ENCODE data around the gene JUP. TPM values are rescaled to one million over a fixed set of nuclear protein-coding genes. Genes with fewer than 3 reads are reported as not detected.
"Not testable (repeated sequence)": the region's sequence is repeated elsewhere in the genome, so short reads cannot be mapped to it uniquely, and the experiment has no call there.

The JUP gene
- total RNA-seq, 1 experiment from 2014 or later = 0.50 TPM

DNA sequence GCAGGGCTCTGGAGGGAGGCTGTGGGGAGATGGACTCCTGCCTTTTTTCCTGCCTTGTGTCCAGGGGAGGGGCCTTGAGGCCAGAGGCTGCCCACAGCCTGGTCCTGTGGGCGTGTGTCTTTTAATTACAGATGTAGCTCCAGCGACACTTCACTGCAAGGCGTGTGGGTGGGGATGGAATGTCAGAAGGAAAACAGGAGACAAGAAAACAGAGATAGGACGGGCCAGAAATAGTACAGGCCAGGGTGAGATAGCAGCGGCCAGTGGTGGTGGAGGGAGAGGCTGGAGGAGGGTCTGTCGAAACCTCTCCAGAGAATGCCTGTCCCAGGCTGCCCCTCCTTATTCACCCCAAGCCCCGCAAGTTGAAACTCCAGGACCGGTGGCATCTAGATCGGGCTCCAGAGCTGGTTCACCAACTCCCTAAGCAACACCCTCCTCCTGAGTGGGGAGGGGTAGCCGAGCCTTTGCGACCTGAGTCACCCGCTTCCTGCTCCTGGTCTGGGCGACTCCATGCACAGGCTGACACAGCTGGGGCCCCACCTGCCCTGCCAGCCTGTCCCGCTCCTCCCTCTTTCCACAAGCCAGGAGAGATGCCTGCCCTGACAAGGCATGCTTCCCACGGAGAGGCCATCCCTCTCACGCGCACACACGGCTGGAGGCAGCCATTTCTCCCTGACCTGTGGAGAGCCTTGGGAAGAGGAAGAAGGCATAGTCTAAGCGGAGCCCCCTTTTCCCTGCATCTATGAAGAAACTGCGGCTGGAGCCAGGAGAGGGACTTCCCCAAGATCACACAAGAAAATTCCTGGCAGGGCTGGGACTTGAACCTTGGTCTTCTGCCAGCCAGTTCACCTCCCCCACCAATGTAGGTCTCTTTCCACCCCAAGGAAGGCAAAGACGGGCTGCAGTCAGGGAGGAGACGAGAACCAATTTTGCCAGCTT, 6.6 kb upstream of the JUP start:
- DNase-seq (ENCODE audit: low read depth, low spot score) = no peak
- in situ Hi-C loops (cut with HindIII; ENCODE audit: low pct_unique_long_range_greater_than_20kb, low sequenced_read_pairs) = no loop called here

DNA sequence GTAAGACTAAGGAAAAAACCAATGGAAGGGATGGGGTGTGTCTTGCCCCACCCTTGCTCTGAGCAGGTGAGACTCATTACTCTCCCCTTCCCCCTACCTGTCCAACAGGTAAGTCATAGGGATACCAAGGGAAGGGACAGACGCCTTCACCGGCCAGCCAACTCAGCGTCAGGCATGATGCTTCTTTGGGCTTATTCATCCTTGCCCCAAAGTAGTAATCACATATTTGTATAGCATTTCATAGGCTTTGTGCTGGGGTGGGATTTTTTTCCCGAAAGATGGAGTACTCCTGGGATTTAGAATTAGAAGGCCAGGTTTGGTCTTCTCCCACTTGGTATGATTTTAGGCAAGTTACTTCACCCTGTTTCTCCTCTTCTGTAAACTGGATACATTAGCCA, 509 bp upstream of the JUP start:
- in situ Hi-C loops (cut with HindIII; ENCODE audit: low pct_unique_long_range_greater_than_20kb, low sequenced_read_pairs) = no loop called here
- no peak for DNase-seq (ENCODE audit: low read depth, low spot score)

DNA sequence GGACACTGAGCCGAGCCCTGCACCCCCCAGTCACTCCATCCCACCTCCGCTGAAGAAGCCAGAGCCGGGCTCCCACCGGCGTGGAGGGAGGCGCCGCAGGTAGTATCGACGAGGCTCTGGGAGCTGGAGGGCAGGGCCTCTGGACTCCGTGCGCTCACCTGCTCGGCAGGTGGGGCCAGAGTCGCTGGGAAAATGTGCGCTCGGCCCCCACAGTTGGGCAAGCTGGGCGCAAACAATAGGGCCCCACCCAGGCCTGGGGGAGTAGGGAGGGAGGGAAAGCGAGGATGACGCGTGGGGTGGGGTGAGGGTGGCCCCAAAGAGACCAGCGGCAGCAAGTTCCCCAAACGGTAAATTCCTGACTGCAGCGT, 668 bp downstream of the JUP start:
- DNase-seq (ENCODE audit: low read depth, low spot score) = no peak

DNA sequence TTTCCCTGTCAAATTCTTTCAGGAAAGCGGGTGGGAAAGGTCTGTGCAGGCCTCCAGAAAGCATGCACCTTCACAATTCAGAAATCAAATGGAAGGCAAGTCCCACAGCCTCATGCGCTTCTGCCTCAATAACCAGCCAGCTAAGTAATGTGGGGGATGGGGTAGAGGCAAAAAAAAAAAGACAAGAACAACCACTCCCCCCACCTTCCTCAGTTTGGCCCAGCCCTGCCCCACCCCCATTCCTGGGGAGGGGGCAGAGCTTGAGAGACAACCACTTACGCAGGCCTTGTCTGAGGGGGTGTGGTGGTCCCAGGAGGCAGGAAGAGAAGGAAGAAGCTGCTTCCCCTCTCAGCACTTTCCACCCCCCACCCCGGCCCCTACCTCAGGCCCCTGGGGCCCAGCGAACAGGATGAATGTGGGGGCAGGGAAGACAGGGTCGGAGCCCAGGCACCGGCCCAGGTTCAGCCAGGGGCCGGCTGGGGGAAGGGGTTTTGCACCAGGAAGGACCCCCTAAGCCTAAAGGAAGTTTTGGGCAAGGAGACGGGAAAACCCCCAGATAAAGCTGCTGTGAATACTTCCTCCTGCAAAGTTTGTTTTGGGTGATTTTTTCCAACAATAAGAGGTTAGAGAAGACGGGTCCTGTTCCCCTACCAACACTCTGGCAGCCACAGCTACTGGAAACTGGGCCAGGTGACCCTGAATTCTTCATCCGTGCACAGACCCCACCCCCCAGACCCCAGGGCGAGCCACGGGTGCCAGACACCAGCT, 1.2 kb downstream of the JUP start:
- in situ Hi-C loops (cut with HindIII; ENCODE audit: low pct_unique_long_range_greater_than_20kb, low sequenced_read_pairs) = no loop called here
- no peak for DNase-seq (ENCODE audit: low read depth, low spot score)

More for the DNA sequence above, 668 bp downstream of the JUP start:
- in situ Hi-C loops (cut with HindIII; ENCODE audit: low pct_unique_long_range_greater_than_20kb, low sequenced_read_pairs) = no loop called here

DNA sequence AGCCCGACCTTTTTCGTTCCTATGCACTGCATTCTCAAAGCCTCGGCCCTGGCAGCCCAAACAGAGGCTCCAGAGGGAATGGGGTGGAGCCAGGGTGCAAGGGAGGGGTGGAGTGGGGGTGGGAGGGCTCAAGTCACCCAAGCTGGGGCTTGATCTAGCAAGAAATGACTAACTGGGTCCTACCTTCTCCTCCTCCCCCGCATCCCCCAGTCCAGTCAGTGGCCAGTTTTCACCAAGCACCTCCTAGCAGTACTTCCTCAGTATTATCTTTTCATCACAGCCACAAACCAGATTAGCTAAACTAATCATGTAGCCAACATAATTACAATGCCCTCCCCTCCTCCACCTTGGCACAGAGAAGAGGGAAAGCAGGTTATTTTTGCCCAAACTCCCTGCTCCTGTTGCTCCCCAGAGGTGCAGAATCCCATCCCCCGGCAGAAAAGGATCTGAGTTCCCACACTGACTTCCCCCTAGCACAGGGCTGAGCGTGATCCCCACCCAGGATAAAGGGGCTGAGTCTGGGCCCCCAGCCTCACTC, 2.2 kb downstream of the JUP start:
- in situ Hi-C loops (cut with HindIII; ENCODE audit: low pct_unique_long_range_greater_than_20kb, low sequenced_read_pairs) = no loop called here
- DNase-seq (ENCODE audit: low read depth, low spot score) = no peak

DNA sequence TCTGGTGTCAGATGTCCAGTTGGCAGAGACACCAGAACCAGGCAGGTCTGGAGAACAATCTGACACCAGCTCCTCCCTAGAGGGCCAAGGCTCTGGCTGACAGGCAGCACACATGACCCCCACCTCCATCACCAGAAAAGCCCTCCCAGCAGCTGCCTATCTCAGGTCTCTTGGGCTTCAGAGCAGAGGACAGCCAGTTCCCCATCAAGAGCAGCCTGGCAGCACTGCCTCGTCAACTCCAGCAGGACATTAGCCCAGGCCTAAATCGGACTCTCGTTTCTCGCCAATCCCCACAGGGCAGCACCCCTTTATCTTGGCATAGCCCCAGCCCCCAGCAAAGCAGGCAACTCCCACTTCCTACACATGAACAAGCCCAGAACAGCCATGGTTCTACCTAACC, 4.4 kb downstream of the JUP start:
- no peak for DNase-seq (ENCODE audit: low read depth, low spot score)
- in situ Hi-C loops (cut with HindIII; ENCODE audit: low pct_unique_long_range_greater_than_20kb, low sequenced_read_pairs) = no loop called here

DNA sequence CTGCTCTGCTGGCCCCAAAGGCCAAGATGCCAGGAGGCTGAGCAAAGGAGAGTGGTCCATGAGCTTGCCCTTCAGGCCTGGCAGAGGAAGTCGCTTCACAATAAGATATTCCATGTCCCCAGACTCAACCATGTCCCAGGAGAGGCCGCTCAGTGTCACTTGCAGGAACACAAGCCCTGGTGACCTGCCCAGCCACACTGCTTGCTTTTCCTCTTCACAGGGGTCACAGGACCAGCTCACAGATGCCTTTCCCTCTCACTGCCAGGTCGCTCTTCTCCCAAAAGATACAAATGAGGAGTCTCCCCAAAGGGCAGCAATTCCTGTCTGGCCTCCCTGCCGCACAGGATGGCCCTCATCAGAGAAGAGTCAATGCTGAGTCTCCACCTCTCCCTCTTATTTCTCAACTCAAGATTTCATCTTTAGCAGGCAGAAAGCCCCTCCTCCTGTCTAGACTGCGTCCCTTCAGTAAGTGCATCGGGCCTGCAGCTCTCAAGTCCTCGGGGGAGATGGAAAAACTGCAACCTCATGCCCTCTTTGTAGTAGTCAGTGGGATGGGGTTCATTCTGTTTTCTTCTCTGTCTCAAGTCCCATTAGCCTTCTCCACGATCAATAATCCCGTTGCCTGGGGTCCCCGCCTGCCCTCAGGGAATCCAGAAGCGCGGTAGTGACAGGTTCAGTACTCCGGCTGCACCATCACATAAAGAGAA, 5.0 kb downstream of the JUP start:
- in situ Hi-C loops (cut with HindIII; ENCODE audit: low pct_unique_long_range_greater_than_20kb, low sequenced_read_pairs) = no loop called here
- no peak for DNase-seq (ENCODE audit: low read depth, low spot score)

DNA sequence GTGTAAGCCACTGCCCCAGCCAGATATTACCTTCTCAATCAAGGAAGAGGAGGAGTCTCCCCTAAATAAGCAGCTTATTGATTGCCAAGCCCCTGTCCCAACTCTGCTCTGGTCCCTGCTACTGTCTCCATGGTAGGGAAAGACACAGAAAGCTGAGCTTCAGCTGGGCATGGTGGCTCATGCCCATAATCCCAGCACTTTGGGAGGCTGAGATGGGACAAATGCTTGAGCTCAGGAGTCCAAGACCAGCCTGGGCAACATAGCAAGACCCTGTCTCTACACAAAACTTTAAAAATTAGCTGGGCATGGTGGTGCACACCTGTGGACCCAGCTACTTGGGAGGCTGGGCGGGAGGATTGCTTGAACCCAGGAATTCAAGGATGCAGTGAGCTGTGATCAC, 6.6 kb downstream of the JUP start:
- in situ Hi-C loops (cut with HindIII; ENCODE audit: low pct_unique_long_range_greater_than_20kb, low sequenced_read_pairs) = no loop called here
- no peak for DNase-seq (ENCODE audit: low read depth, low spot score)

DNA sequence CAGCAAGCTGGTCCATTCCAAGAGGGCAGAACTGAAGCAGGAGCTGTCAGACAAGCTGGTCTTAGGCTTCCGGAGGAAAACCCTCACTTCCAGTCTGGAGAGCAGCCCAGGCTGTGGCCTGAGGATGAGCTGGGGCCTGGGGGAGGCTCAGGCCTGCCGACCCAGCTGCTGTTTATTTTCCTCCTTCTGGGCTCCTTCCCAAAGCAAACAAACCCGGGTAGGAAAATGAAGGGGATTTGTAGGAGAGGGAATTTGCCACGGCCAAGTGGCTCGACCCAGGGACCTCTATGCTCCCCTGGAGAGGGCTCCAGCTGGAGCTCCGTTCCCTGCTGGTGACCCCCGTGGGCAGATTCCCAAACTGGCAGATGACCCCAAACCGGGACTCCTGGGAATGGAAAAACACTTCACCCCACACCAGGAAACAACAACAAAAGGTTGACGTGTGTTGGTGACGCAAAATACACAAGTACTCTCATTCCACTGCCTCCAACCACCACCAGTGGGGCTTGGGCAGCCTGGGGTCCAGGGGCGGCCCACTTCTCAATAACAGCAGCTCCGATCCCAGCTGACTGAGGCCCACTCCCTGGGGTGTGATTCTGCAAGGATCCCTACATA, 8.8 kb downstream of the JUP start:
- in situ Hi-C loops (cut with HindIII; ENCODE audit: low pct_unique_long_range_greater_than_20kb, low sequenced_read_pairs) = no loop called here

DNA sequence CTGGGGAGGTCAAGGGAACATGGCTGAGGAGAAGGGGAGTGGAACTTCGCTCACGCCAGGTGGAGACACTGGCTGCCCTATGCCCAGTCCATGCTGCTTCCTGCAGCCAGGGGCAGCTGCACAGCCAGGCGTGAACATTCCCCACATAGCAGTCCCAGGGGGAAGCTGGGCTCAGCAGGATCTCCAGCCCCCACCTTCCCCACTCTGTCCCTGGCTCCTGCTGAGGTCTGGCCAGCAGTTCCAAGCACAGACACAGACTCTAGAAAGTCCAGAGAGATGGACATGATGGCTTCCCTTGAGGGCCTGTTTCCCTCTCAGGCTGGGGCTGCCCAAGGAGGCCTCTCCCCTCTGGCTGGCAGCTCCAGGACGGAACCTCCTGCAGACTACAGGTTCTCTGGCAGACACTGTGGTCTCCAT, 9.3 kb downstream of the JUP start:
- in situ Hi-C loops (cut with HindIII; ENCODE audit: low pct_unique_long_range_greater_than_20kb, low sequenced_read_pairs) = no loop called here
- no peak for DNase-seq (ENCODE audit: low read depth, low spot score)

More for the DNA sequence above, 8.8 kb downstream of the JUP start:
- no peak for DNase-seq (ENCODE audit: low read depth, low spot score)

DNA sequence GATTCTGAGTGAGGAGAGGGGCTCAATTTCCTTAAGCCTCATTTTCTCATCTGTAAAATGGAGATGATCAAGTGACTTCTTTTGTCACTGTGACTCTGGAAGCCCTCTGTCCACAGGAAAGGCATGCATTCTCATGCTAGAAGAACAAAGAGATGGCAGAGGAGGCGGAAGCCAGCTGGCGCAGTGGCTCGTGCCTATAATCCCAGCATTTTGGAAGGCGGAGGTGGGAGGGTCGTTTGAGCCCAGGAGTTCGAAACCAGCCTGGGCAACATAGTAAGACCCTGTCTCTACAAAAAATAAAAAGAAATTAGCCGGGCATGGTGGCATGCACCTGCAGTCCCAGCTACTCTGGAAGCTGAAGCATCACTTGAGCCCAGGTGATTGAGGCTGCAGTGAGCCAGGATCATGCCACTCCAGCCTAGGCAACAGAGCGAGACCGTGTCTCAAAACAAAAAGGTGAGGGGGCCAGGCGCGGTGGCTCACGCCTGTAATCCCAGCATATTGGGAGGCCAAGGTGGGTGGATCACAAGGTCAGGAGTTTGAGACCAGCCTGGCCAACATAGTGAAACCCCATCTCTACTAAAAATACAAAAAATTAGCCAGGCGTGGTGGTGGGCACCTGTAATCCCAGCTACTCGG, 10.1 kb downstream of the JUP start:
- in situ Hi-C loops (cut with HindIII; ENCODE audit: low pct_unique_long_range_greater_than_20kb, low sequenced_read_pairs) = not testable (repeated sequence)

DNA sequence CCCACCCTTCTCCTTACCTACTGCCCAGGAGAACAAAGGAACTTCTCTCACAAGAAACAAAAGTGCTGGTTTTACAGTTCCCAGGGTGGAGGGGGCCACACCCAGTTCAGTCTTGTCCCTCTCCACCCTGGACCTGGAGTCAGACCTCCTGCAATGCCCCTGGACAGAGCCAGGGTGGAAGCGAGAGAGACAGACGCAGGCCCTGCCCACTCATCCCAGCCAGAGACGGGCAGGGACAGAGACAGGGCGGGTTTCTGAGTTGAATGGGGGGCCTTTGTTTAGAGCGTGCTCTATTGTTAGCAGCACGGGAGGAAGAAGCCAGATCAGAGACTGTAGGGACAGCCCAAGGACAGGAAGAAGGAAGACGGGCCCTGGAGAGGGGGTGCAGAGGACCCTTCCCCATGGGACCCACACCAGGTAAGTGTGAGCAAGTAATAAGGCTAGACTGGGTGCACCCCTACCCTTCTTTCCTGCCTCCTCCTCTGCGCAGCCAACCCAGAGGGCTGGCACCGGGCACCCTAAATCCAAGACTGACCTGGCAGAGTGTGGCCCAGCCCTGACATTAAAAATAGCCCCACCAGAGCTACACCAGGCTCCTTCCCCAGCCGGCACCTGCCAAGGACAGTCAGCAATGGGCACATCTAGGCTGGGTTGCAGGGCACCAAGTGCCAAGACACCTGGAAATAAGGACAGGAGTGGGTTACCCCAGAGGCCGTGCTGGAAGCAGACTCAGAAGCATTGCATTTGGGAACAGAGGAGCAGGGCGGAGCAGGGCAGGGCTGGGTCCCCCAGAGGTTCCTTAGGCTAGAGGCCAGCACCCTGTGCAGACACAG, 10.9 kb downstream of the JUP start:
- no peak for DNase-seq (ENCODE audit: low read depth, low spot score)

More for the DNA sequence above, 10.1 kb downstream of the JUP start:
- DNase-seq (ENCODE audit: low read depth, low spot score) = not testable (repeated sequence)

DNA sequence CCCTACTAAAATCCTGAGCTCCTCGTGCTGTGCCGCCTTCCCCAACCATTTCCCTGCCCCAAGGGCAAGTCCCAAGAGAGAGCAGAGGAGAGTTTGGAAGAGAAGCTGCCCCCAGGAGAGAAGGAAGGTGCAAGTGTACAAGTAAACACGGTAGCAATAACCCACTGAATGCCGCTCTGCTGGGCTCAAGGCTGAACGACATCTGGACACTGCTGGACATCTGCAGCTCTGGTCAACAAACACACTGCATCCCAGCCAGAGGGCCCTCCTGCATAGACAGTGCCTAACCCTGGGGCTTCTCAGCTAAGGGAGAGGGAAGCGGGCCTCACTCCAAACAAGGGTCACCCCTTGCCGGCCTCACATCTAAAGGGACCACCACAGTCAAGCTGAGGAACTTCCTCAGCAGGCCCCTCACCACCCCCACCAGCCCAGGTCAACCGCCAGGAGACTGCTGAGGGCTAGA, 12.7 kb downstream of the JUP start:
- DNase-seq (ENCODE audit: low read depth, low spot score) = no peak
- in situ Hi-C loops (cut with HindIII; ENCODE audit: low pct_unique_long_range_greater_than_20kb, low sequenced_read_pairs) = no loop called here

More for the DNA sequence above, 10.9 kb downstream of the JUP start:
- in situ Hi-C loops (cut with HindIII; ENCODE audit: low pct_unique_long_range_greater_than_20kb, low sequenced_read_pairs) = no loop called here

DNA sequence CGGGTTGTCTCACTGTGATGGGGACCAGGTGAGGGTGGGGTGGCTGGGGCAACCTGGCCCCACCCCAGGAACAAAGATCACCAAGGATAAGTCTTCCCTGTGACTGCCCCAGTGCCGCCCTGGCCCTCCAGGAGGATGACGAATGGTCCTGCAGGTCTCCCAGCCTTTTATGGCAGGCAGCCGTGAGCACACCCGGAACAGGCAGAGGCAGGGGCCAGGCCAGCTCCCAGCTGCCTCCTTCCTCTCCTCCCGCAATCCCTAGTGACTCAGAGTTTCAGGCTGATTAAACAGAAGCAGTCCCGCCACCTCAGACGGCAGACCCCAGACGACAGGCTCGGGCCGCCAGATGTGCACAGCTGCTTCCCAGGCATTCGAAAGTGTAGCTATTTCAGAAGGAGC, 13.3 kb downstream of the JUP start:
- in situ Hi-C loops (cut with HindIII; ENCODE audit: low pct_unique_long_range_greater_than_20kb, low sequenced_read_pairs) = no loop called here
- no peak for DNase-seq (ENCODE audit: low read depth, low spot score)

DNA sequence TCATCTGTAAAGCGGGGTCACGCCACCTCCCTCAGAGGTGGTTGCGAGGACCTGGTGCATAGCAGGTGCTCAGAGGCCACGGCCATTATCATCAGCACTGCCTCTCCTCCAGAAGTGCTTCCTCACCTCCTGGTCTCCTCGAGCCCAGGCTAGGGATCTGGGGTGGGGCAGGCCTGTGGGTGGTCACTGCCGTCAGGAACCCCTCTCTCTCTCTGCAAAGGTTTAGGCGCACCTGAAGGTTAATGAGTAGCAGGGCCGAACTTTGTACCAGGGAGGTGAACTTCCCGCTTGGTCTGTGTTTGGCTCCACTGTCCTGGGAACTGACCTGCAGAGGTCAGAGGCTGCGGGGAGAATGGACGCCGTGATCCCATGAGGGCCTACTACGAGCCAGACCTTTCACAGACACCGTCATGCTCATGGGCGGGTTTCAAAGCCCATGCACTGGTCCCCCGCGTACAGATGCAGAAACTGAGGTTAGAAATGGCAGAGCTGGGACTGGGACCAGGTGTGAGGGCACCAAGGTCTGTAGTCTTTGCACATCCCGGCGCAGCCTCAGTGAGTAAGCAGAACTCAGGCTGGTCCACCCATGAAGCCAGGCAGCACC, 13.8 kb downstream of the JUP start:
- in situ Hi-C loops (cut with HindIII; ENCODE audit: low pct_unique_long_range_greater_than_20kb, low sequenced_read_pairs) = no loop called here
- DNase-seq (ENCODE audit: low read depth, low spot score) = no peak

DNA sequence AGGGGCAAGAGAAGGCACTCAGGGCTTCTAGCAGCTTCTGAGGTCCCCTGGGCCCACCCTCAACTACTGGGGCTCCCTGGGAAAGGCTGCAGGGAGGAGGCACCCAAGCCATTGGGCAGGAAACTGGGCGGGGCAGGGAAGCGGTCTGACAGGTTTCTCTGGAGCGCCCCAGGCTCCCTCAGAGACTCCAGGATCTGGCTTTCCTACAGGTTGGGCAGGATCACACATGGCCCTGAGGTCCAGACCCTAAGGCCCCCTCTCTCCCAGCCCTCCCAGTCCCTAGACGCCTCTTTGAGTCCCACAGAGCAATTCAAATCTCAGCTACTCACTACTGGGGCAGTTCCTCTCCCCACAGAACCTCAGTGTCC, 14.3 kb downstream of the JUP start:
- in situ Hi-C loops (cut with HindIII; ENCODE audit: low pct_unique_long_range_greater_than_20kb, low sequenced_read_pairs) = no loop called here
- no peak for DNase-seq (ENCODE audit: low read depth, low spot score)

Data from SK-MEL-5 (cell line).